Brain pericyte (primary cell): Measurements from ENCODE around the gene KIF26A.

Experiments
- DNase-seq: peaks from one replicate; pipeline ENCODE4 v3.0.0-alpha.2; 2012; ENCODE audit warnings: low read depth, low spot score

Gene KIF26A

DNA sequence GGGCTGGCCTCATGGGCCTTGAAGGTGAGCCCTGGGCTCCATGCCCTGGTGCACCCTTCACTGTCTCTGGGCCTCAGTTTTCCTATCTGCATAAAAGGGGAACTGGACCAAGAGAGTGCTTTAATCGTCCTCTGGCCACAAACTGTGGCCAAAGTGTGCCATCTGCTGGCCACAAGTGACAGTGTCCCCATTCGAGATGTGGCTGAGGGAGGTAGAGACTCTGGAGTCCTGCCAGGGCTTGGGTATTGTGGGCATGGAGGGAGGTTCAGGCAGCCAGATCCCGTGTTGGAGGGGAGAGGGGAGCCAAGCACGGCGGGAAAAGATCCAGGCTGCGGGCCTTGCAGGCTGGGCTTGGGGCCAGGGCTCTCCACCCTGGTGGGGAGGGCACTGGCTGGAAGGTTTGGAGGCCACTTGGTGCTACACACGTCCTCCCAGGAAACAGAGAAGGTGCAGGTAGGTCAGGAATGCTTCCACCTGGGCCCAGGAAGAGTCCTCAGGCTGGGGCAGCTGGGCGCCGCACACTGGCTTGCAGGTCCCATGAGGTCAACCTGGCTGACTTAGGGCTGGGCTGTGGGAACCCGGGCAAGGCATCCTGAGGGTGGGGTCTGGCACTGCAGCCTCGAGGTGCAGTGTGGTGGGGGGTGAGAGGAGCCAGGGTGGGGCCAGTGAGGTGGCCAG is 7.3 kb upstream of the KIF26A start:
- no peak for DNase-seq

DNA sequence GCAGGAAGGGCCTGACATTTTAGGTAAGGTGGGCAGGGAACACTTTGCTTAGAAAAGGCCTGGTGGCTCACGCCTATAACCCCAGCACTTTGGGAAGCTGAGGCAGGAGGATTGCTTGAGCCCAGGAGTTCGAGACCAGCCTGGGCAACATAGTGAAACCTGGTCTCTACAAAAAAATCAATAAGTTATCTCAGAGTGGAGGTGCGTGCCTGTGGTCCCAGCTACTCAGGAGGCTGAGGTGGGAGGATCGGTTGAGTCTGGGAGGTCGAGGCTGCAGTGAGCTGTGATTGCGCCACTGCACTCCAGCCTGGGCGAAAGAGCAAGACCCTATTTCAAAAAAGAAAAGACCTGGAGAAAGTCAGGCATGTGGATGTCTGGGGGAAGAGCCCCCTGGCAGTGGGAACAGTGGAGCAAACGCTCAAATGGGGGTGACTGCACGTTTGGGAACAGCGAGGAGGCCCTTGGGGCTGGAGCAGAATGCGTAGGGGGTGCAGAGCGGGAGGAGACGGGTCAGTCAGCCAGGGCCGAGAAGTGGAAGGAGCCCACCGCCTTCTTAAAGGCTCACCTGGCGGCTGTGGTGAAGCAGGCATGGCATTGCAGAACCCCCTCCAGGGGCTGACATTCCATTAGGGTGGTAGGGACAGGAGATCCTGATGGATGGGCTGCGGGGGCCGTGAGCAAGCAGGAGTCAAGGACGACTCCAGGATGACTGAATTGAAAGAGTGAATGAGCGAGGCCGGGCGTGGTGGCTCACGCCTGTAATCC is 6.2 kb upstream of the KIF26A start:
- no peak for DNase-seq

DNA sequence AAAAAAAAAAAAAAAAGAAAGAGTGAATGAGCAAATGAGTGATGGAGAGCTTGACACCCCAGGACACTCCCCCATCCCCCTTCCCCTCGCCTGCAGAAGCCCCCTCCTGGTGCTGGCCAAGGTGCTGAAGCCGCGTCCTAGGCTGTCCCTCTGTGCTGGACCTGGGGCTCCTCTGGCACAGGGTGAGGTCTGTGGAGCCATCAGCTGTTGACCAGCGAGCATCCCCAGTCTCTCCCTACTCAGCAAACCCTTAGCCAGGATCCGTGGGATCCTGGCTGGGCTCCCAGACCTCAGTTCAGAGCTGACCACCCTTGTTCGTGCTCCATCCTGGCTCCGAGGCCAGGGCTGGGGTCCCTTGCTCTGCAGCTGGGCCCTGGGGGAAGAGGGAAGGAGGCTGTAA is 5.4 kb upstream of the KIF26A start:
- DNase-seq: no peak

DNA sequence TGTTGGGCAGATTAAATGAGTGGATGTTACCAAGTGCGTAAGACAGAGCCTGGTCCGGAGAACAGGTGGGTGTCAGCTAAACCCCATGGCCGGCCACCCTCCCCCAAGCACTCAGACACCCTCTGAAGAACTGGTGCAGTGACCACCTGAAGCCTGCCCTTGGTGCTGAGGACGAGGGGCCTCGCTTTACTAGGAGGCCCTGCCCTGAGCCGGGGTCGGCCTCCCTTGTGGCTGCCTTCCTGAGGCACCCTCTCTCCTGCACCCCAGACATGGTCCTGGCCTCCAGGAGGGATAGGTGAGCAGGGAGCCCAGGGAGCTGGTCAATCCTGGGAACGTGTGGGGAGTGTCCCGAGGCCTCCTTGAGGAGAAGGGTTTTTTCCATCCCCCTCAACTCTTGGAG is 4.9 kb upstream of the KIF26A start:
- no peak for DNase-seq

DNA sequence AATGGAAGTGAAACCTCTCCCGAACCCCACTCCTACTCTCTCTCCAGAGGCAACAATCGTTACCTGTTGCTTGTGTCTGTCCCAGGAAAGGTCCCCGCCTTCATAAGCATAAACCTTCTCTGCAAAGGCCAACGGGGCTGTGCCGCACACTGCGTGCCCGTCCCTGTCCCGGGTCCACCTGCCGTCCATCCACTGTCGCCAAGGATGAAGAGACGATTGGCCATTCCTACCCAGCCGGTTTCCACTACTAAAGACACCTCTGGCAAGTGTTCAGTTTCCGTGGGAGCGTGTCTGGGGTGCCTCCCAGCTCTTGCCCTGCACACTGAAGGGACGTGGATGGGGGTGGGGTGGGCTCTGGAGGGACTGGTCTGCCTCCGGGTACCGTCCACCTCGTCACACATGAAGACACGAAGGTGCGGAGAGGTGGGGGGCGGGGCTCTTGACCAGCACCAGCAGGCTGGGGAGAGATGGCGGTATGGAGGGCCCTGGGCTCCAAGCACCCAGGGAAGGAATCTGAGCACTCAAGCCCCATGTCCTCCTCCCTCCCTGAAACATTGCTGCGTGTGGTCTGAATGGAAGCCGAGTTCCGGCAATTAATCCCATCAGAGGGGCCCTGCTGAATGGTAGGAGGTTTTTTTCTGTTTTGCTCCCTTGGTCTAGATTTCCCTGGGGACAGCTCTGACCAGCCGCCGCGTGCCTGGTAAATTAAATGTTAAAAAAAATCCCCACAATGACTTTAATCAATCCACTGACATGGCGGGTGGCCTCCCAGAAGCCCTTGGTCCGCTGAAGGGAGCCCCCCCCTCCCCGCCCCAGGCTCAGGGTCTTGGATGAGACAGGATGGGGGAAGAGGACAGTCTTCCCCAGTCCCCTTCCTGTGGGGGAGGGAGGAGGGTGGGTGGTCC is 4.1 kb upstream of the KIF26A start:
- DNase-seq: no peak

DNA sequence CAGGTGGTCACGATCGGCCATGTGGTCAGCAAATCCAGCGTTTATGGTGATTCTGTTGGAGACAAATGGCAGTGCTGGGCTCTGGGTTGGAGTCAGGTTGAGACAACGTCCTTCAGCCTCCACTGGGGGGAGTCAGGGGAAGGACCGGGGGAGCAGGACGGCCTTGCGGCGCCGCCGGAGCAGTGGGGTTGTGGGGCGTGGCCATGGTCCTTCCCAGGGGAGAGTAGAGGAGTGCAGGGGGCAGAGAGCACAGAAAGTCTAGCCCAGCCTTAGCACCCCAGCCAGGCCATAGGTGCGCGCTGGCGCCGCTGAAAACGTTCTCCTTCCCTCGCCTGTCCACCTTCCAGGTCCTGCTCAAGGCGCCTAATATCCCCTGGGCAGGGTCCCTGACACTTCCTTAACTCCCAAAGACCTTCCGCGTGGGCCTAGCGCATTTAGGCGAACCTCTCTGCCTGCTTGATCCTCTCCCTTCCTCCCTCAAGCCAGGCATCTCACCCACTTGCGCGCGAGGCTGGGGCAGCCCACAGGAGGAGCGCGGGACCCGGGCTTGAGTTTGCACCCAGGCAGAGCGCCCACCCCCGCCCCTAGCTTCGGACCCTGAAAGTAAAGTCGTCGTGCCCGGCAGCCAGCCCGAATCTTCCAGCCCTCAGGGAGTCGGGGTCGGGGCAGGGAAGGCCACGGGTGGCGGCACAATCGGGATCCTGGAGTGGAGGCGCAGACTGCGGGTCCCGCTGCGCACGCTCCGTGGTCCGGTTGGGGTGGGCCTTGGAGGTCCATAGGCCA is 3.1 kb upstream of the KIF26A start:
- DNase-seq: no peak

DNA sequence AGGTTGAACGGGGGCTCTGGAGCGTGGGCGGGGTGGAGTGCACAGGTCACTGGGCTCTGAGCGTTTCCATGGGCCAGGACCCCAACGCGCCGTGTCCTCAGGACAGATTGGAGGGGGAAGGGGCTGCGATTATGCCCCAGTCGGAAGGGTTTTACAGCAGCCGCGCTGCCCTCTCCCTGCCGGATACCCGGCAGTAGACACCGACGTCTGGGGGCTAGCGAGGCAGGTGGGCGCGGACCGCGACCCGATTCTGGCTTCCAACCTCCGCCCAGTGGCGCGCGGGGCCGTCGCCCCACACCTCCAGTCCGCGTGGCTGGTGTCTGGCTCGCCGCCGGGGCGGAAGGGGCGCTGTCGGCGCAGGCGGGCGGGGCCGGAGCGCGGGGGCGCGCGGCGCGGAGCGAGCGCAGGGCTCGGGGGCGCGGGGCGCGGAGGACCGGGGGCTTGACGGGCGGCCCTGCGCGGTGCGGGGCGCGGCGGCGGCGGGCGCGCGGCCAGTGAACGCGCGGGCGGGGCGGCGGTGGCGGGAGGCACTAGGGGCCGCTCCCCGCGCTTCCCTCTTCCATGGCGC is 2.4 kb upstream of the KIF26A start:
- DNase-seq: no peak

DNA sequence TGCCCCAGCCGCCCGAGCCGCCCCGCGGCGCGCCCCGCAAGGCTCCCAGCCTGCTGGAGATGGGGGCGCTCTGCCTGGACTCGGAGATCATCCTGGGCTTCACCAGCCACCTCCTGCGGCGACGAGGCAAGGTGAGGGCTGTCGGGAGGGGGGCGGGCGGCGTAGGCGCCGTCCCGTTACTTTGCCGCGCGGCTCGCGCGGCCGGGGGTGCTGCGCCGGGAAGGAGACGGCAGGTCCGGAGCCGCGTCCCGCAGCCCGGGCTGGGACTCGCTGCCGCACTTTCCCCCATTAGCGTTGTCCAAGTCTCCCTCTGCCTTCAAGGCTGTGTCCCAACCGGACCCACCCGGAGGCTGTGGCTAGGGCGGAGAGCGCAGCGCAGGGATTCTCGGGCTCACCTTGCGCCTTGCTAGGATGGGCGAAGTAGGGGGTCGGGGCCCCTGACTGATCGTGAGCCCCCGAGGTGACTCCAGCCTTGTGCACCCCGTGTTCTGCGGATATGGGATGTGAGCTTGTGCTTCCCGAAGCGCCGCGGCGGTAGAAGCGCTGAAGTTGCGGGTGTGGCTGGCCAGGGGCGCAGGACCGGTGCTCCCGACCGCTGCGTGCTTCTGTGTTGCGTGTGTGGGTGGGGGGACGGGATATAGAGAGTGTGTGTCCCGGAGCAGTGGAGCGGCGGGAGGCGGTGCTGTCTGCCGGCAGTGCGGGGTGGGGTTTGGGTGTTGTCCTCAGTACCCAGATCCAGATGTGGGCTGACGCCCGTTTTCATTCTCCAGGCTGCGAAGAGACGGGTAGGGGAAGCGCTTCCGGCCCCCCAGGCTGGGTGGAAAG is 1.7 kb upstream of the KIF26A start:
- DNase-seq: no peak

DNA sequence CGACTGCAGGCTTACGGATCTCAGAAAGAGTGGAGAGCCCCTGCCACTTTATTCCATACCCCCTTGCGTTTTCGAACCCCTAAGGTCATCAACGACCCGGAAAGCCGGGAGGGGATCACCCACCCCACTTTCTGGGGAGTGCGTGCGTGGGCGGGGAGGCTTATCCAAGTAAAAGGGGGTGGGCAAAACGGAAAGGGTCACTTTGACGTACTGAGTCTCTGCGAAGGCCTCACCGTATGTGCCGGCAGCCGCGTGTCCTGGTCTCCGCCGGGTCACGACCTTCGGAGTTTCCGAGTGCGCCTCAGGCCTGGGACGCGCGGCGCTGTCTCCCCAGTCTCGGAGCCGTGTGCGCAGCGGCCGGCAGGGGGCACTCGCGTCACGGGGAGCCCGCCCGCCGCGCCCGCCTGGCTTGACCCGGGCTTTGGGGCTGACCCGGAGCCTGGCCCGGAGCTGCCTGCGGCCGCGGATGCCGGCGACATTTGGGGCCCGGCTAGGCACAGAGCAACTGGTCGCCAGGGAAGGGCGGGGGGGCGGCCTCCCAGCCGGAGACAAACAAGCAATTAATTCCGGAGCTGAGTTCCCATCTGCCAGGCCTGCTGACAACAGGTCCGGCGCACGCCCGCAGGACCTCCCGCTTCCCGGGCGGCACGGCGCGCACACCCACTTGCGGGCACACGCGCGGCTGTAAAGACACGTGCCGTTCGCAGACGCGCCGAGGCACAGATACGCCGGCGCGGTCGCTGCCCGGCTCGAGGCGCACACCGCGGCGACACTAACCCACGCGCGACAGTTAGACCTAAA is 890 bp upstream of the KIF26A start:
- no peak for DNase-seq

DNA sequence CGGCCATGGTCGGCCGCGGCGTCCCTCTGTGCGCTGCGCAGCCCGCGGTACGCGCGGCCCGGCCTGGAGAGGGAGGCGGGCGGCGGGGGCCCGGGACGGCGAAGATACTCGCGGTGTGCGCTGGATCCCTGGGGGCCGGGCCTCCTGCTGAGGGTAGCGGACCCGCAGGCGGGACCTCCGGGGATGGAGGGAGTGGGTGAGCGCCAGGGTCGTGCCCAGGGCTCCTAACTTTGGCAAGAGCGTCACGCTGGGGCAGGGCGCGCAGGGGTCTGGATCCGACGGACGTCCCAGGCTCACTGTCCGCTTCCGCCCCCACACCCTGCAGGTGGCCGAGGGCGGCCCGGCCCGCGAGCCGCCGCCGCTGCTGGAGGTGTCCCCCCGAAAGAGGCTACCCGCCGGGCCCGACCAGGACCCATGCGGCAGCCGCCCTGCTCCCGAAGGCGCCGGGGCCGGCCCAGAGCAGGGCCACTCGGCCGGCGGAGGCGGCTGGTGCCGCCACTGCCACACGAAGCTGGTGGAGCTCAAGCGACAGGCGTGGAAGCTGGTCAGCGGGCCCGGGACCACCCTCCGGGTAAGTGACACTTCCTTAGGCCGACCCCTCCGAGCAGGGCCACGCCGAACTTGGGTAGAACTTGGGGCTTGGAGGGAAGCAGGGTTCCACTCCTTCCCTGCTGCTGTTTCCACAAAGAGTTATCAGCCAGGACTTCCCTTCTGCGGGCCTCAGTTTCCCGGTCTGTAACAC is 502 bp downstream of the KIF26A start:
- no peak for DNase-seq

DNA sequence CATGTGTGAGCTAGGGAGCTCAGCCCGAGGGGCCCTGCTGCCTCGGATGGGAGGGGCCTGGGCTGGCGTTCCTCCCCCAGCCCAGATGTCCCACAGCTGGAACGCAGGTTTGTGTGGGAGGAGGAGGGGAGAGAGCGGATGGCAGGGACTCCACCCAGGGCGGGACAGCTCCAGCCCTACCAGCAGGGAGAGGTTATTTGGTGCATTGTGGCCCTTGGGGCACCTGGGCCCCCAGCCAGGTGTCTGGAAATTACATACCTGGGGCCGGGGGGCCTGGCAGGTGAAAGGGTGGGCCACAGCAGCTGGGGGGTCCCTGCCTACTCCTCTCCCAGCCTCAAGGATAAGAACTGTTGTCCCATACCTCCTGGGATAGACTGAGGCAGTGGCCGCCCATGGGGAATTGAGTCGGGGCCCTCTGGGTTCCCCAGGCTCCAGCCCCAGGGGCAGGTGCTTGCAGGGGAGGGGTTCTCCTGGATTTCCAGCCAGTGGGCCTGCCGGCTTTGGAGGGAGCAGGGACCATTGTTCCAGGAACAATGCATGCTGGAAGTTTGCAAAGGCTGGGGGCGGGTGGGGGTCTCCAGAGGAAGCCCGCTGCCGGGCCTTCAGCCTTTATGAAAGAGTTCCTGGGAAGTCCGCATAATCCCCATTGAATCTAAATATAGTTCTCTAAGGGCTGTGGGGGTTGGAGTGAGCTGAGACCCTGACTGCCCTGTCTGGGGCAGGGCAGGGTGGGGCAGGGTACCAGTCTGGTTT is 1.2 kb downstream of the KIF26A start:
- no peak for DNase-seq

DNA sequence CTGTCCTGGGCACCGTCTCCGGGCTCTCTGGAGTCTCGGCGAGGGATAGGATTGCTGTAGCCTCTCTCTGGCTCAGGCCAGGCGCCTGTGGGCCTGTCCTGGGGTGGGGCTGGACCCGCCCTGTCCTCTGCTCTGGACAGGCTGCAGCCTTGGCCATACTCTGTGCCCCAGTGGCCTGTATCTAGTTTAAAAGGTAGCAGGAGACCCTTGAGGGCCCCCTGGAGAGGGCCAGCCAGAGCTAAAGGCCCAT is 1.8 kb downstream of the KIF26A start:
- DNase-seq: no peak

DNA sequence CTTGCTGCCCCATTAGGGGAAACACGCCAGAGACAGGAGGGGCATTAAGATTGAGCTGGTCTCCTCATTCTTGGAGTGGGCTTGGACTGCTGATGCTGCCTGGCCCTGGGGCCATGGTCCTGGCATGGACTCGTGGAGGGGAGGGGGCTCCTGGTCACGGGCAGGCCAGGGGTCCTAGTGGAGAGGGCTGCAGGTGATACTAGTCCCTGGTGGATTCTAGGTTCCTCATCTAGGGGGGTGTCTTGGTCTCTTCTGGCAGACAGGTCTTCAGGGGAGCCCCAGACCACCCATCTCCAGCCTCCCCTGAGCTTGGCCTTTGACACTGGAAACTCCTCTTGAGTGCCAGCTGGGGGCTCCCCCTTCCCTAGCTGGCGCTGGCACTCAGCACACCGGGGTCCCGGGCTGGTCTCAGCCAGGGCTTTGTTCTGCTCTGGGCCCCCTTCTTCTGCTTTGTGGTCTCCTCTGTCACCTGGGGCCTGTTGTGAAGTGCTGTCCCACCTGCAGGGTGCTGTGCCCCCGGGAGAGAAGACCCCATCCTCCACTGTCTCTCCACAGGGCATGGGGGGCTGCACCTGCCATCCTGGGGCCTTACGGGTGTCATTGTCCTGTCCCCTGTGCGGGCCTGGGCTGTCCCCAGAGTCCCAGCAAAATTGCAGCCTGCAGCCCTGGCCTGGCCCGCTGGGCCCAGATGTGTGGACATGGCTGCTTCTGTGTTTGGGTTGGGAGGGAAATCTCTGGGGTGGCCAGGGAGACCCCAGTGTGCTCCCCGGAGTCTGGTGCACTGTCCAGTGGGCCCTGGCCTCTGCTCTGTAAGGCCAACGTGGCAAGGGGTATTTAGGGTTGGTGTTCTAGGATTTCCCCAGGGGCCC is 2.3 kb downstream of the KIF26A start:
- no peak for DNase-seq

DNA sequence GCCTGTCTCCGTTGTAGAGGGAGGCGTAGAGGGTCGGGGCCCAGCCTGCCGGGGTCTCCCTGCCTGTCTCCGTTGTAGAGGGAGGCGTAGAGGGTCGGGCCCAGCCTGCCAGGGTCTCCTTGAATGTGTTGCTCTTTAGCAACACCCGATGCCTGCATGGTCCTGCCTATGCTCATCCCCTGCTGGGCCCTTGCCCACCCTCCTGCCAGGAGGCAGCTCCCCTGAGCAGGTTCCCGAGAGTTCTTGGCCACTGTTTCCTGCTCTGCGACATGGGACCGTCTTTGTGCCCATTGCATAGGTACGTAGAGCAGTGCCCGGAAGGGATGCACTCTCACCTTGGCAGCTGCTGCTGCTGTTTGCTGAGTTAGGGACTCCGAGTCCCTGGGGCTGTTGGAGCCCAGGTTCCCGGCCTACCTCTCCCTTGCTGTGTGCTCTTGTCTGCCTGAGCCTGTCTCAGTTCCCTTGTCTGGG is 3.3 kb downstream of the KIF26A start:
- no peak for DNase-seq

DNA sequence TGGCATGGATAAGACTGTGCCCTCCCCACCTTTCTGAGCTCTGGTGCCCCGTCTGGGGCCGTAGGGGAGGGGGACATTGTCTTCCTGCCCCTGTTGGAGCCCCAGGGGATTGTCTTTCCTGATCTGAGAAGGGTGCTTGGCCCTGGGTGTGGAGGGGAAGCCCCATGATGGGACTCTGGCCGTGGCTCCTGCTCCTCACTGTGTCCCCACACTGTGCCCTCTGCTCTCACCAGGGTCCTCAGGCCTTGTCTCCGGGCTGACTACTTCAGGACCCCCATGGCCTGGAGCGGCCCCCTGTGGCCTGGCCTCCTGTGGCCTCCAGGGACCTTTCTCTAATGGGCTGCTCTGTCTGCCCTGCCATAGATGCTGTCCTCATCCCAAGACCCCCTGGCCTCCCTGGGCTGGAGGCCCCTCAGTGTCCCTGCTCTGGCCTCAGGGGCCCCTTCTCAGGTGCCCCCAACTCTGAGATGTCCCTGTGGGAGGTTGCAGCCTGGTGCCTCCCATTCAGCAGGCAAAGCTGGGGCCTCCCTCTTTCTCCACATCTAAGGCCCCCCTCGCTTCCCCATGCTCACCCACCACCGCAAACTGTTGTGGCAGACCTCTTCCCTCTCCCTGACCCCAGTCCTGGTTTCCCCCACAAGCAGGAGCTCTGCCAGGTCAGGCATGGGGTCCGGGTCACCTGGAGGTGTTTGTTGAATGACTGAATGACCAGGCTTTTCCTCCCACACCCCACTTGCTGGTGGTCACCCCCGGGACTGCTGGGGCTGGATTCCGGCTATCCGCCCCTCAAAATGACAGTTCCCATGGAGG is 4.0 kb downstream of the KIF26A start:
- DNase-seq: no peak

DNA sequence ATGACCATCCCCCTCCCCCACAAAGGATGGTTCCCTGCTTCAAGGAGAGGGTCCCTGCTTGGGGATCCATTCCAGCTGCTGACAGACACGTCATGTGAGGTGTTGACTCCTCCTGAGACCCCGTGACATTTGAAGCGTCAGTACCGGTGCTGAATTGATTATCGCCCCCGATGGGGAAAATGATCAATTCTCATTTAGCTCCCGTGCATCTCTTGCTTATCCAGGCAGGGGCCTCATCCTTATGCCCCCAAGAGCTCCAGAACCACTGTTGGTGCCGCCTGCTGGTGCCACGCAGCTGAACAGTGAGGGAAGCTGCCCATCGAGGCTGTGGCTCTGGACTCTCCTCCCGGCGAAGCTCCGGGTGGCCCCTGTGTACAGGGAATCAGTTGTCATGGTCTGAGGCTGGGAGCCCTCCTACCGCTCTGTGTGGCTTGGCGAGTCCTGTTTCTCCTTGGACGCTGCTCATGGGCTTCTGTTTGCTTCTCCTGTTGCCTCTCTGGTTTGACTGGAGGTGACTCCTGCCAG is 4.6 kb downstream of the KIF26A start:
- no peak for DNase-seq
